ENCODE measurements around the gene NFYC. TPM values are rescaled to one million over a fixed set of nuclear protein-coding genes. Genes with fewer than 3 reads are reported as not detected.

NFYC gene
- total RNA-seq, 1 experiment from 2014 or later: 63.3 TPM

DNA sequence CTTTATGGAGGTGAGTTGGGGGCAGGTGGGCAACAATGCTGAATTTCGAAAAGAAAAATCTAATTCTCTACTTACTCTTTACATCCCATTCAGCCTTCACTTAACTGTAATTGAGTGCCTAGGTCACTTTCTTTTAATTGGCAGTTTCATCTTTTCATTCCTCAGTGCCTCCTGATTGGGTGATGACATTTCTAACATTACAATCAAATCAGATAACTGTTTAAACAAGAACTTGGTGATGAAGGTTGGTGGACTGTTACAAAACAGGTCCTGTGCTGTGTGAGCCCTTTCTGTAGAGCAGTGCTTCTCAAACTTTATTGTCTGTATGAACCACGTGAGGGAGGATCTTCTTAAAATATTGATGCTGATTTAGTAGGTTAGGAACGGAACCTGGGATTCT is 51.9 kb downstream of the NFYC start:
- no peaks in the 10 kb centered on the region for H3K4me1 ChIP-seq (ENCODE audit: control insufficient read depth in 1 of 2, insufficient read depth in 2 of 2, low read length in 2 of 2)
- TF ChIP-seq ZFX (IDR thresholded peaks at IDR 0.05) (no peak), EZH2phosphoT487 (IDR thresholded peaks at IDR 0.05; ENCODE audit: borderline replicate concordance) (no peak)
- TF ChIP-seq, protein P1, sequence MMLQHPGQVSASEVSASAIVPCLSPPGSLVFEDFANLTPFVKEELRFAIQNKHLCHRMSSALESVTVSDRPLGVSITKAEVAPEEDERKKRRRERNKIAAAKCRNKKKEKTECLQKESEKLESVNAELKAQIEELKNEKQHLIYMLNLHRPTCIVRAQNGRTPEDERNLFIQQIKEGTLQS (IDR thresholded peaks at IDR 0.05): no peak
- H3K4me2 ChIP-seq (ENCODE audit: low read length): no peak overlapping the region
- RAD21 ChIA-PET (ENCODE audit: low non-redundant PET in 1 of 2, low total read pairs in 2 of 2, uncharacterized antibody in 2 of 2, unreplicated experiment in 2 of 2): no interaction called here
- no peaks in the 10 kb centered on the region for H3K9me2 ChIP-seq (ENCODE audit: insufficient read depth)
- H3K9me3 ChIP-seq (ENCODE audit: control insufficient read depth in 1 of 2, insufficient read depth in 1 of 2, low read depth in 1 of 2, low read length in 2 of 2): no peaks in the 10 kb centered on the region
- no TSS peak for BruUV-seq (replicated peaks)
- no peak overlapping the region for H3K27ac ChIP-seq (ENCODE audit: low read depth, low read length)
- H3K79me2 ChIP-seq (ENCODE audit: insufficient read depth, low read length): peaks cover 24% of the 10 kb centered on the region; the same call in 1 of the 2 replicates
- peaks cover 2 to 18% of the 10 kb centered on the region in 2 experiments; a peak in 3 of 4 replicates for H3K36me3 ChIP-seq (ENCODE audit: control insufficient read depth in 1 of 2, insufficient read depth in 2 of 2, low read length in 2 of 2)
- ATAC-seq: no peak
- no peak overlapping the region for H3K4me3 ChIP-seq (replicated peaks in 1 of 2; ENCODE audit: low read depth in 1 of 2, low read length in 2 of 2)
- no peak for DNase-seq (ENCODE audit: low read depth, low spot score)
- no peak overlapping the region for H3K9ac ChIP-seq (ENCODE audit: low read length)
- H4K20me1 ChIP-seq (ENCODE audit: insufficient read depth): no peaks in the 10 kb centered on the region
- intact Hi-C loops (cut with micrococcal nuclease): no loop called here
- H3K27me3 ChIP-seq (ENCODE audit: insufficient read depth, low read length): no peaks in the 10 kb centered on the region
- CTCF ChIA-PET: no interaction called here
- POLR2A ChIA-PET: no interaction called here
- H2AFZ ChIP-seq (ENCODE audit: low read depth, low read length, poor library complexity, severe bottlenecking): no peak overlapping the region

DNA sequence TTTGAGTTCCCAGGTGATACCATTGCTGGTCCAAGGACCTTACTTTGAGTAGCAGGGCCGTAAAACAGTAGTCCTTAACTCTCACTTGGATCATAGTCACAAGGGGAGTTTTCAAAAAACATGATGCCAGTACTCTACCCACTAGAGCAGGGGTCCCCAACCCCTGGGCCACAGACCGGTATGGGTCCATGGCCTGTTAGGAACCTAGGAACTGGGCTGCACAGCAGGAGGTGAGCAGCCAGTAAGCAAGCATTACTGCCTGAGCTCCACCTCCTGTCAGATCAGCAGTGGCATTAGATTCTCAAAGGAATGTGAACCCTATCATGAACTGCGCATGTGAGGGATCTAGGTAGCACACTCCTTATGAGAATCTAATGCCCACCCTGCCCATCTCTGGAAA is 52.4 kb downstream of the NFYC start:
- no peaks in the 10 kb centered on the region for H4K20me1 ChIP-seq (ENCODE audit: insufficient read depth)
- no peak for DNase-seq (ENCODE audit: low read depth, low spot score)
- no peaks in the 10 kb centered on the region for H3K9me3 ChIP-seq (ENCODE audit: control insufficient read depth in 1 of 2, insufficient read depth in 1 of 2, low read depth in 1 of 2, low read length in 2 of 2)
- BruUV-seq (replicated peaks): no TSS peak
- no peak overlapping the region for H3K9ac ChIP-seq (ENCODE audit: low read length)
- peaks cover 2 to 20% of the 10 kb centered on the region in 2 experiments; a peak in 3 of 4 replicates for H3K36me3 ChIP-seq (ENCODE audit: control insufficient read depth in 1 of 2, insufficient read depth in 2 of 2, low read length in 2 of 2)
- ChIA-PET POLR2A (no interaction called here), CTCF (no interaction called here), RAD21 (ENCODE audit: low non-redundant PET in 1 of 2, low total read pairs in 2 of 2, uncharacterized antibody in 2 of 2, unreplicated experiment in 2 of 2) (no interaction called here)
- ATAC-seq: no peak
- H3K4me3 ChIP-seq (replicated peaks in 1 of 2; ENCODE audit: low read depth in 1 of 2, low read length in 2 of 2): no peak overlapping the region
- no peak overlapping the region for H2AFZ ChIP-seq (ENCODE audit: low read depth, low read length, poor library complexity, severe bottlenecking)
- no peaks in the 10 kb centered on the region for H3K27me3 ChIP-seq (ENCODE audit: insufficient read depth, low read length)
- no peak overlapping the region for H3K4me2 ChIP-seq (ENCODE audit: low read length)
- no peaks in the 10 kb centered on the region for H3K9me2 ChIP-seq (ENCODE audit: insufficient read depth)
- no peaks in the 10 kb centered on the region for H3K4me1 ChIP-seq (ENCODE audit: control insufficient read depth in 1 of 2, insufficient read depth in 2 of 2, low read length in 2 of 2)
- intact Hi-C loops (cut with micrococcal nuclease): no loop called here
- no peak overlapping the region for H3K27ac ChIP-seq (ENCODE audit: low read depth, low read length)
- peaks cover 22% of the 10 kb centered on the region; the same call in 1 of the 2 replicates for H3K79me2 ChIP-seq (ENCODE audit: insufficient read depth, low read length)
- TF ChIP-seq, protein P2, sequence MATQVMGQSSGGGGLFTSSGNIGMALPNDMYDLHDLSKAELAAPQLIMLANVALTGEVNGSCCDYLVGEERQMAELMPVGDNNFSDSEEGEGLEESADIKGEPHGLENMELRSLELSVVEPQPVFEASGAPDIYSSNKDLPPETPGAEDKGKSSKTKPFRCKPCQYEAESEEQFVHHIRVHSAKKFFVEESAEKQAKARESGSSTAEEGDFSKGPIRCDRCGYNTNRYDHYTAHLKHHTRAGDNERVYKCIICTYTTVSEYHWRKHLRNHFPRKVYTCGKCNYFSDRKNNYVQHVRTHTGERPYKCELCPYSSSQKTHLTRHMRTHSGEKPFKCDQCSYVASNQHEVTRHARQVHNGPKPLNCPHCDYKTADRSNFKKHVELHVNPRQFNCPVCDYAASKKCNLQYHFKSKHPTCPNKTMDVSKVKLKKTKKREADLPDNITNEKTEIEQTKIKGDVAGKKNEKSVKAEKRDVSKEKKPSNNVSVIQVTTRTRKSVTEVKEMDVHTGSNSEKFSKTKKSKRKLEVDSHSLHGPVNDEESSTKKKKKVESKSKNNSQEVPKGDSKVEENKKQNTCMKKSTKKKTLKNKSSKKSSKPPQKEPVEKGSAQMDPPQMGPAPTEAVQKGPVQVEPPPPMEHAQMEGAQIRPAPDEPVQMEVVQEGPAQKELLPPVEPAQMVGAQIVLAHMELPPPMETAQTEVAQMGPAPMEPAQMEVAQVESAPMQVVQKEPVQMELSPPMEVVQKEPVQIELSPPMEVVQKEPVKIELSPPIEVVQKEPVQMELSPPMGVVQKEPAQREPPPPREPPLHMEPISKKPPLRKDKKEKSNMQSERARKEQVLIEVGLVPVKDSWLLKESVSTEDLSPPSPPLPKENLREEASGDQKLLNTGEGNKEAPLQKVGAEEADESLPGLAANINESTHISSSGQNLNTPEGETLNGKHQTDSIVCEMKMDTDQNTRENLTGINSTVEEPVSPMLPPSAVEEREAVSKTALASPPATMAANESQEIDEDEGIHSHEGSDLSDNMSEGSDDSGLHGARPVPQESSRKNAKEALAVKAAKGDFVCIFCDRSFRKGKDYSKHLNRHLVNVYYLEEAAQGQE (IDR thresholded peaks at IDR 0.05; ENCODE audit: low read depth): no peak
- TF ChIP-seq EZH2phosphoT487 (IDR thresholded peaks at IDR 0.05; ENCODE audit: borderline replicate concordance) (no peak), SP1 (IDR thresholded peaks at IDR 0.05; ENCODE audit: low read depth) (no peak), RAD21 (IDR thresholded peaks at IDR 0.05; ENCODE audit: low read depth) (no peak), TCF7L2 (IDR thresholded peaks at IDR 0.05; ENCODE audit: borderline replicate concordance, extremely low read depth, insufficient read depth, insufficient read length) (no peak), FOSL1 (IDR thresholded peaks at IDR 0.05; ENCODE audit: low read depth) (no peak), EGR1 (IDR thresholded peaks at IDR 0.05; ENCODE audit: low read depth) (no peak)
- TF ChIP-seq, protein P3, sequence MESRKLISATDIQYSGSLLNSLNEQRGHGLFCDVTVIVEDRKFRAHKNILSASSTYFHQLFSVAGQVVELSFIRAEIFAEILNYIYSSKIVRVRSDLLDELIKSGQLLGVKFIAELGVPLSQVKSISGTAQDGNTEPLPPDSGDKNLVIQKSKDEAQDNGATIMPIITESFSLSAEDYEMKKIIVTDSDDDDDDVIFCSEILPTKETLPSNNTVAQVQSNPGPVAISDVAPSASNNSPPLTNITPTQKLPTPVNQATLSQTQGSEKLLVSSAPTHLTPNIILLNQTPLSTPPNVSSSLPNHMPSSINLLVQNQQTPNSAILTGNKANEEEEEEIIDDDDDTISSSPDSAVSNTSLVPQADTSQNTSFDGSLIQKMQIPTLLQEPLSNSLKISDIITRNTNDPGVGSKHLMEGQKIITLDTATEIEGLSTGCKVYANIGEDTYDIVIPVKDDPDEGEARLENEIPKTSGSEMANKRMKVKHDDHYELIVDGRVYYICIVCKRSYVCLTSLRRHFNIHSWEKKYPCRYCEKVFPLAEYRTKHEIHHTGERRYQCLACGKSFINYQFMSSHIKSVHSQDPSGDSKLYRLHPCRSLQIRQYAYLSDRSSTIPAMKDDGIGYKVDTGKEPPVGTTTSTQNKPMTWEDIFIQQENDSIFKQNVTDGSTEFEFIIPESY (IDR thresholded peaks at IDR 0.05; ENCODE audit: extremely low read depth, insufficient replicate concordance, low read length): no peak
